Liver (tissue), 9 donors: ENCODE data around the gene ZSCAN5C. TPM values are rescaled to one million over a fixed set of nuclear protein-coding genes. Genes with fewer than 3 reads are reported as not detected.
A peak's percentile ranks its signal among the peaks of the same experiment; 100 is the strongest.
"Not testable (repeated sequence)": the region's sequence is repeated elsewhere in the genome, so short reads cannot be mapped to it uniquely, and the experiment has no call there.

ENCODE experiments used
- DNase-seq: peaks from one replicate; pipeline ENCODE4 v3.0.0-alpha.2; 2017; ENCODE audit warnings: low spot score
- H3K27ac ChIP-seq, 2 donors: one replicate each; pipeline ENCODE4 v1.7.0; 2013; ENCODE audit warnings: inconsistent platforms in 2 of 2, low read length in 2 of 2, control low read depth in 1 of 2, low read depth in 1 of 2, mild to moderate bottlenecking in 1 of 2
- H3K27me3 ChIP-seq, 4 donors: one replicate each; pipeline versions ENCODE4 v1.6.1 to v1.7.0; 2013; ENCODE audit warnings: low read length in 3 of 4, inconsistent platforms in 1 of 4, mild to moderate bottlenecking in 1 of 4, moderate library complexity in 1 of 4; ENCODE audit not compliant: control insufficient read depth in 4 of 4, insufficient read depth in 4 of 4
- H3K36me3 ChIP-seq, 4 donors: one replicate each; pipeline versions ENCODE4 v1.6.1 to v1.7.0; 2013; ENCODE audit warnings: low read length in 3 of 4, mild to moderate bottlenecking in 3 of 4, low read depth in 1 of 4, moderate library complexity in 1 of 4; ENCODE audit not compliant: control insufficient read depth in 4 of 4, insufficient read depth in 3 of 4
- H3K4me1 ChIP-seq, 4 donors: one replicate each; pipeline versions ENCODE4 v1.6.1 to v1.7.0; 2013; ENCODE audit warnings: low read length in 3 of 4, mild to moderate bottlenecking in 3 of 4, moderate library complexity in 1 of 4; ENCODE audit not compliant: control insufficient read depth in 4 of 4, insufficient read depth in 4 of 4
- H3K4me3 ChIP-seq, 3 donors: one replicate each; pipeline versions ENCODE4 v1.6.1 to v1.7.0; 2013; ENCODE audit warnings: low read length in 3 of 3, control low read depth in 1 of 3, low read depth in 1 of 3, mild to moderate bottlenecking in 1 of 3
- H3K9ac ChIP-seq, 2 donors: one replicate each; pipeline ENCODE4 v1.7.0; 2013; ENCODE audit warnings: low read length in 2 of 2, mild to moderate bottlenecking in 2 of 2, moderate library complexity in 2 of 2, control low read depth in 1 of 2, low read depth in 1 of 2
- H3K9me3 ChIP-seq, 4 donors: one replicate each; pipeline versions ENCODE4 v1.6.1 to v1.7.0; 2013; ENCODE audit warnings: low read length in 3 of 4; ENCODE audit not compliant: control insufficient read depth in 4 of 4
- CTCF ChIP-seq: fragments of 150-350 bp; IDR thresholded peaks from 2 replicates; pipeline ENCODE4 v1.5.1; 2017; ENCODE audit warnings: improper control_type of control experiment, low read depth, low read length; ENCODE audit not compliant: missing input control
- FOXA1 ChIP-seq: IDR thresholded peaks from 2 replicates; pipeline ENCODE4 v1.6.1; 2016; ENCODE audit warnings: antibody characterized with exemption
- HNF4G ChIP-seq: IDR thresholded peaks from 2 replicates; pipeline ENCODE4 v1.6.1; 2016; ENCODE audit warnings: antibody characterized with exemption
- MAX ChIP-seq: IDR thresholded peaks from 2 replicates; pipeline ENCODE4 v1.6.1; 2016; ENCODE audit warnings: antibody characterized with exemption
- NR2F2 ChIP-seq: IDR thresholded peaks from 2 replicates; pipeline ENCODE4 v1.6.1; 2016; ENCODE audit warnings: antibody characterized with exemption
- RAD21 ChIP-seq, 2 donors: IDR thresholded peaks; 2 replicates each; pipeline ENCODE4 v1.6.1; 2016; ENCODE audit warnings: antibody characterized with exemption in 2 of 2, mild to moderate bottlenecking in 2 of 2
- WGBS: extraction: QIAGEN DNeasy Blood & Tissue Kit; methylation state at CpG from one replicate; pipeline ENCODE4 v1.1.7; 2013; 5-methylcytosine and 5-hydroxymethylcytosine counted together
- polyA plus RNA-seq, 2 donors: library from polyadenylated mRNA; stranded (reverse) in 1 of 2; unstranded in 1 of 2; fragments of 200-250 nt in 1 of 2; fragments of >200 nt in 1 of 2; fragmentation: Nextera tagmentation in 1 of 2; extraction: Ambion mirVana in 1 of 2; gene quantifications; one replicate each; pipeline versions ENCODE4 v1.2.1 to v1.2.3, GENCODE V29; 2013 to 2015
- total RNA-seq, 2 donors: library from RNA; depleted of rRNA; stranded (reverse); fragments of >200 nt; gene quantifications; one replicate each; pipeline ENCODE4 v1.2.3, GENCODE V29; 2014
- donor health status: healthy.
- donor health status: healthy.
- donor health status: healthy.
- donor health status: healthy.
- donor health status: healthy.

The ZSCAN5C gene
- total and polyA plus RNA-seq, 4 donors, result not detected

GRCh38 chr19:56217039-56217949 lies 15.2 kb downstream of the ZSCAN5C start:
- Histone ChIP-seq H3K9me3 (no peaks in the 10 kb centered on the region), H3K4me1 (peaks cover 3 to 12% (median 7%) of the 10 kb centered on the region in 4 donors), H3K27ac (no peak overlapping the region), H3K27me3 (no peaks in the 10 kb centered on the region), H3K4me3 (peak overlapping the region in 2 of 3 donors; percentile 47 to 55), H3K9ac (peak overlapping the region in 1 of 2 donors; percentile 41), H3K36me3 (peaks cover 0 to 4% (median 0%) of the 10 kb centered on the region in 4 donors)
- WGBS, result 12% methylated on average over 79 of the region's 79 CpGs
- TF ChIP-seq FOXA1 (no peak), CTCF (no peak), HNF4G (no peak), NR2F2 (no peak)
- DNase-seq, result no peak

GRCh38 chr19:56218961-56219360 lies 16.9 kb downstream of the ZSCAN5C start:
- 89% methylated on average over 10 of the region's 10 CpGs for WGBS
- Histone ChIP-seq H3K4me3 (no peak overlapping the region), H3K9me3 (no peaks in the 10 kb centered on the region), H3K27ac (no peak overlapping the region), H3K36me3 (peaks cover 0 to 4% (median 2%) of the 10 kb centered on the region in 4 donors), H3K4me1 (peaks cover 3 to 12% (median 7%) of the 10 kb centered on the region in 4 donors), H3K9ac (no peak overlapping the region), H3K27me3 (no peaks in the 10 kb centered on the region)
- TF ChIP-seq MAX, result no peak
- DNase-seq, result no peak

GRCh38 chr19:56221442-56221841 lies 19.4 kb downstream of the ZSCAN5C start:
- not testable (repeated sequence) for H3K9me3 ChIP-seq, H3K4me3 ChIP-seq, H3K27ac ChIP-seq, H3K27me3 ChIP-seq, DNase-seq, H3K9ac ChIP-seq, H3K36me3 ChIP-seq
- TF ChIP-seq RAD21 (IDR thresholded peaks at IDR 0.05) (peak; percentile 32 to 48), CTCF (peak; percentile 4)
- peaks cover 3 to 12% (median 7%) of the 10 kb centered on the region in 4 donors for H3K4me1 ChIP-seq
- 77% methylated on average over 9 of the region's 9 CpGs for WGBS
